Fibroblast of lung (primary cell): ENCODE data around the gene CAMTA1.

ENCODE experiments used
- CTCF ChIP-seq, 2 donors: IDR thresholded peaks in 1 of 2; conservative IDR thresholded peaks in 1 of 2; 1 replicate in 1 of 2; 2 replicates in 1 of 2; pipeline ENCODE4 v1.5.1; 2011 to 2012; ENCODE audit warnings: low read length in 2 of 2, control low read depth in 1 of 2, inconsistent platforms in 1 of 2, low read depth in 1 of 2, mild to moderate bottlenecking in 1 of 2
- EZH2 ChIP-seq: IDR thresholded peaks from 2 replicates; pipeline ENCODE4 v1.5.1; 2012; ENCODE audit warnings: low read length, control low read depth, mild to moderate bottlenecking; ENCODE audit errors: missing control alignments

- TF ChIP-seq CTCF (conservative IDR thresholded peaks at IDR 0.05 in 1 of 2, IDR thresholded peaks at IDR 0.05 in 1 of 2; ENCODE audit: low read depth in 1 of 2, low read length in 2 of 2) (no peak), EZH2 (no peak)
Observed at GRCh38 chr1:6738987-6739676, 46.1 kb upstream of the CAMTA1 start.
